ENCODE measurements around the gene EP400.

Gene EP400, protein sequence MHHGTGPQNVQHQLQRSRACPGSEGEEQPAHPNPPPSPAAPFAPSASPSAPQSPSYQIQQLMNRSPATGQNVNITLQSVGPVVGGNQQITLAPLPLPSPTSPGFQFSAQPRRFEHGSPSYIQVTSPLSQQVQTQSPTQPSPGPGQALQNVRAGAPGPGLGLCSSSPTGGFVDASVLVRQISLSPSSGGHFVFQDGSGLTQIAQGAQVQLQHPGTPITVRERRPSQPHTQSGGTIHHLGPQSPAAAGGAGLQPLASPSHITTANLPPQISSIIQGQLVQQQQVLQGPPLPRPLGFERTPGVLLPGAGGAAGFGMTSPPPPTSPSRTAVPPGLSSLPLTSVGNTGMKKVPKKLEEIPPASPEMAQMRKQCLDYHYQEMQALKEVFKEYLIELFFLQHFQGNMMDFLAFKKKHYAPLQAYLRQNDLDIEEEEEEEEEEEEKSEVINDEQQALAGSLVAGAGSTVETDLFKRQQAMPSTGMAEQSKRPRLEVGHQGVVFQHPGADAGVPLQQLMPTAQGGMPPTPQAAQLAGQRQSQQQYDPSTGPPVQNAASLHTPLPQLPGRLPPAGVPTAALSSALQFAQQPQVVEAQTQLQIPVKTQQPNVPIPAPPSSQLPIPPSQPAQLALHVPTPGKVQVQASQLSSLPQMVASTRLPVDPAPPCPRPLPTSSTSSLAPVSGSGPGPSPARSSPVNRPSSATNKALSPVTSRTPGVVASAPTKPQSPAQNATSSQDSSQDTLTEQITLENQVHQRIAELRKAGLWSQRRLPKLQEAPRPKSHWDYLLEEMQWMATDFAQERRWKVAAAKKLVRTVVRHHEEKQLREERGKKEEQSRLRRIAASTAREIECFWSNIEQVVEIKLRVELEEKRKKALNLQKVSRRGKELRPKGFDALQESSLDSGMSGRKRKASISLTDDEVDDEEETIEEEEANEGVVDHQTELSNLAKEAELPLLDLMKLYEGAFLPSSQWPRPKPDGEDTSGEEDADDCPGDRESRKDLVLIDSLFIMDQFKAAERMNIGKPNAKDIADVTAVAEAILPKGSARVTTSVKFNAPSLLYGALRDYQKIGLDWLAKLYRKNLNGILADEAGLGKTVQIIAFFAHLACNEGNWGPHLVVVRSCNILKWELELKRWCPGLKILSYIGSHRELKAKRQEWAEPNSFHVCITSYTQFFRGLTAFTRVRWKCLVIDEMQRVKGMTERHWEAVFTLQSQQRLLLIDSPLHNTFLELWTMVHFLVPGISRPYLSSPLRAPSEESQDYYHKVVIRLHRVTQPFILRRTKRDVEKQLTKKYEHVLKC (N-terminal part only)

DNA sequence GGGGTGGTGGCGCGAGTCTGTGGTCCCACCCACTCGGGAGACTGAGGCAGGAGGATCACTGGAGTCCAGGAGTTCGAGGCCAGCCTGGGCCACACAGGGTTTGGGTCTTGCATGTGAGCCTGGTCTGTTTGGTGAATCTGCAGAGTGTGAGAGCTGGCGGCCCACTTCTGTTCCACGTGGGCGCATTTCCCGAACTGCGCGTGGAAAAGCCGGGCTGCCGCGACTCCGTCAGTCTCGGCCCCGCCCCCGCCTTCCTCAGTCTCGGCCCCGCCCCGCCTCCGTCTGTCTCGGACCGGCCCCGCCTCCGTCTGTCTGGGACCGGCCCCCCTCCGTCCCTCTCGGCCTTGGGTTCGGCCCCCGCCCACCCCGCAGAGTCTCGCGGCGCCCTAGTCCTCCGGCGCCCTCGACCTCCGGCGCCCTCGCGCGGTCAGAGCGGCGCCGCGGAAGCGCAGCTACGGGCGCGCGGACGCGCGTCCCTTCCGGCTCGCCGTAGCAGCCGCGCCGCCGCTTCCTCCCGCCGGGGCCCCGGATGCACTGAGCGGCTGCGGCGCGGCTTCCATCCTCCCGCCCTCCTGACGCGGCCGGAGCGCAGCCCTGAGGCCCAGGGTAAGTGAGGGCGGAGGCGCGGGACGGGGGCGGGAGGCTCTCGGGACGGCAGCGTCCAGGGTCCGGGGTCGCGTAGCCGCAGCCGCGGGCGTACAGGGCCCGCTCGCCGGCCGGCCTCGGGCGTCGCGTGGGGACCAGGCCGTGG, at the start of gene EP400:
Gene EP400 (plus strand): TSS at position 512 of the 751 bp plus-strand sequence. CDS start 10,678 bp downstream, outside the sequence.
- no peak for FAIRE-seq

DNA sequence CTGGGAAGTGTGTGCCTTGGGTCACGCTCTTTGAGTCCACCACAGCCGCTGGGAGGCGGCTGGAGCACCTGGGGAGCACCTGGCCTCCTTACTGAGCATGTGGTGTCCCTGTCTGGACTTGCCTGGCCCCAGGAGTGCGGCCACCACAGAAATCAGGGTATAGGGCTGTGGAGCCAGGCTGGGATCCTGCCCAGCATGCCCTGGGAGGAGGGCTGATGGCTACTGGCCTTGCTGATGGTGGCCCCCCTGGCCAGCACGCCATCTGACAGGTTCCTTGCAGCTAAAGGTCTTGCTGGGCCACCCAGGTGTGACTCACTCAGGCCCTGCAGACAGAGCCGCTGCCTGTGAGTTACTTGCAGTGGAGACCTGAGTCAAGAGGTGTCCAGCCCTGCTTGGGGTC, 49.3 kb upstream of the EP400 start:
- no peak for FAIRE-seq

DNA sequence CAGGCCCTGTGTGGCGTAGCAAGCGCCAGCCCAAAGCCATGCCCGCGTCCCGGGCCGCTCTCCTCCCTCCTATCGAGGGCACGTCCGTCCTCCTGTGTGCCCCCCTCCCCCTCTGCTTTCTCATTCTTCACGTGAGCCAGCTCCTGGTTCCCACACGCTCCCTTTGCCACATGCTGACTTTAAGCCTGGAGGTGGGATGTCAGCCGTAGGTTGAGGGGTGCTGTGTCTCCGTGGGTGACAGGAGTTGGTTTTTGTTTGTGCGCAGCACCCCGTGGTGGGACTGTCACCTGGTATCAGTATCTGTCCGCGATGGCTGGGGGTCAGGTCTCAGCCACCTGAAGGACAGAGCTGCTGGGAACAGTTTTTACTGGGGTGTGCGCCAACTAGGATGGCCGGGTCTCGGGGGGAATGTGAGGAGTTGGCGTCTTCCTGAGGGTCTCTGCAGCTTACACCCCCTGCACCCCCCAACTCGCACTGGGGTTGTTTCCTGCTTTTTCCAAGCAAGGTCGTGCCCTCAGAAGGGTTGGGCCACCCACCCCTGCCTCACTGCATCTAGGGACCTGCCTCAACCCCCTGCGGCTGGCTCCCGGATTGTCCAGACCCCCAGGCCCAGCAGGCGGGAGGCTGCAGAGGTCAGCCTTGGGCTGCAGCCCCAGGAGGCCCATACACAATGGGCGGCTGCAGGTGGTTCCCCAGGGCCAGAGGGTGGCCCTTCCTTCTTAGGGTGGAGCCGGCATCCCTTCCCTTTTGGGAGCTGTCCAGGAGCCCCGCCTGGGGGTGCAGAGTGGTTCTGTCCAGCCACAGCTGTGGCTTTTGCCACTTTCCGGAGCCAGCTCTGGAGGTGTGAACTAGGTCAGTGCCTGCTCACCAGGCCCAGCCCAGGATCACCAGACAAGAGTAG, 48.1 kb upstream of the EP400 start:
- no peak for FAIRE-seq

DNA sequence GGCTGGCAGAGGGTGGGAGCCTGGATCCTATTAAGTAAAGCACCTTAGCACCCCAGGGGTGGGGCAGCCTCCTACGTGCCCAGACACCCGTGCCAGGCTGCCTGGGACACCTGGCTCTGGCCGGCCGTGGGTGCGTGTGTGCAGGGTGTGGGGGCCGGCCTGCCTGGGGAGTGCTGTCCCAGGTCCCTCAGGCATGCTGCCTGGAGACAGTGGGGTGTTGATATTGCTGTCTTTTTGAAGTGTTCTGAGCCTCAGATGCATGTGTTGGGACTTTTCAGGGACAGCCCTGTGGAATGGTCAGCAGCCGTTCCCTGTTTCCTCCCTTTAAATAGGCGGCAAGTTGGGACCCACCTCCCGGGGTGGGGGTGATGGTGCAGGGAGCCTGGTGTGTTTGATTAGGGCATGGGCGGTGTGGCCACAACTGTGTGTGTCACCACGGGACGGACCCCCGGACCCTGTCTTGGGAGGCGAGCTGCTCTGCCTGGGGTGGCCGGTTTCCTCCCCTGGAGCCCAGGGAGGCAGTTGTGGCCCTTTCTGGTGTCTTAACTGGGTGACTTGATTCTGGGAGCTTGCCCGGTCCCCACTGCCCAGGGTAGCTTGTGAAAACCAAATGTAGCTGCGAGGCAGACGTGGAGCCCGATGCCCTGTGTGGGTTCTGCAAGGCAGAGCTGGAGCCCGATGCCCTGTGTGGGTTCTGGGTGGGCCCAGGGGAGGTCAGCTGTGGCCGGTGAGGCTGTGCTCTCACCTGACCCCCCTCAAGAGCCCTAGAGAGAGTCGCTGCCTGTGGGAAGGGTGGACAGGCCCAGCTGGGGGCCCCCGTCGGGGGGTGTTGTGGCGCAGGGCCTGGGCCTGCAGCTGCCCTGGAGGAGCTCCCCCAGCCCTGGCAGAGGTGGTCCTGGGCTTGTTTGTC, 47.2 kb upstream of the EP400 start:
- no peak for FAIRE-seq

DNA sequence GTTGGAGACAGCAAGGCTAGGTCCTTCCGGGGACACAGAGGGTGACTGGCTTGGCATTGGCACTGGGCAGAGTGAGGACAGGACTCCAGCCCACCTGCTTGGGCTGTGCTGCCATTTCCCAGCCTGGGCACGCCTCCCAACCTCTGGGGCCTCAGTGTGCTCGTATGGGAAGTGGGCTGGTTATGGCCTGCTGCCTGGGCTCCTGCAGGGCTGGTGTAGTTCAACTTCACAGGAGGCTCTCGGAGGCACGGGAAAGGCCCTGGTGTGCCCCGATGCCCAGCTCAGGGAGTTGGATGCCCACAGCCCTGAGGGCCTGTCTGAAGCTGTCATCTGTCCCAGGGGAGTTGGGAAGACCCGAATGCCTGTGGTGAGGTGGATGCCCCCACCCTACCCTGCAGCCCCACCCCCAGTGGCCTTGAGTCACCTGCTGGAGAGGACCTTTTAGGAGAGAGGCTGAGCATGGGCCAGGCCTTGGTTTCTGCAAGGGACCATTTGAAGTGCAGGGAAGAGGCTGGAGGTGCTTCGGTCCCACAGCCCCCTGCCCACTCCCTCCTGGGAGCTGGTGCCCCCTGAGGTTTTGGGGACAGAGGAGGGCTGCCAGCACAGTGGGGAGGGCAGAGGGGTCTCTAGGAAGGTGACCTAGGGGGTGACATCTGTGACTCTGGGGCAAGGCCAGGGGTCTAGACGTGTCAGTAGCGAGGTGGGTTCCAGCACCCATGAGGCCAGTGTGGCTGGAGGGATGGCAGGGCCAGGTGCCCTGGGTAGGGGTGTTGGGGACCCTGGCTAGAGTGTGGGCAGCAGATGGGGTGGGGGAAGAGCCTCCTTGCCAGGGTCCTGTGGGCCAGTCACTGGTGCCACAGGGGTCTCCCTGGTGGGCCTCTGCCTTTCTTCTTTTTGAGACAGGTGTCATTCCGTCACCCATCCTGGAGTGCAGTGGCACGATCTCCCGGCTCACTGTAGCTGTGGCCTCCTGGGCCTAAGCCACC, 46.2 kb upstream of the EP400 start:
- no peak for FAIRE-seq

DNA sequence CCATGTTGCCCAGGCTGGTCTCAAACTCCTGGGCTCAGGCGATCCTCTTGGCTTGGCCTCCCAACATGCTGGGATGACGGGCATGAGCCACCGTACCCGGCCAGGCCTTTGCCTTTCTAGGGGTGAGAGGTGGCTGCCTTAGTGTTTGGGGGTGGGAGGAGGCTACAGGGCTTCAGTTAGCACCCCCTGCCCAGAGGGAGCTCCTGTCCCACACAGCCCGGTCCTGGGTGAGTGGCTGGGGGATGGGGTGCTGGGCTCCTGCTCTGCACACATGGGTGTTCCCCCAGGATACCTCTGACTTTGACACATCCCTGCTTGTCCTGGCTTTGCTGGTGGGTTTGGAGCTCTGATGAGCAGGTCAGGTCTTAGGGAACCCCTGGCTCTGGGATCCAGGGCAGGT, 45.4 kb upstream of the EP400 start:
- FAIRE-seq: no peak

DNA sequence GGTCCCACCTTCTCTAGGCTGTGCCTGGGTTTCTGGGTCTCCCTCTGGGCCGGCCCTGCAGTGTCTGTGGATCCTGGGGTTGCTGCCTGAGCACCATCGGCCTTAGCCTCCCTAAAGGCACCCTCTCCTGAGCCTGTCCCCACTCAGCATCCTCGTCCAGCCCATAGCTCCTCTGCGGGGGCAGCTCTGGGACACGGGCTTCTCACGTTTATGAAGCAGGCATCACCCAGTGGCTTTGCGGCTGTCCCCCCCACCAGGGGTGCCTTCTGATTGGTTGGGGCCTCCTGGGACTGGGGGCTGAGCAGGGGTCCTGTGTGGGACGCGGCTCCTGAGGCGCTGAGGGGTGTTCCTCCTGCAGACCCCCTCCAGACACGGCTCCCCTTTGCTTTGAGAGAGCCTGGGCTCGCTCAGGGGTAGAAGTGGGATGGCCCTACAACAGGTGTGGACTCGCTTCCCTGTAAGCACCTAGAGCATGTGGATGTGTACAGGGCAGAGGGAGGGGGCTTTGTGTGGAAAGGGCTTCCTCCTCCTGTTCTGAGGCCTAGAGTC, 44.6 kb upstream of the EP400 start:
- FAIRE-seq: no peak

DNA sequence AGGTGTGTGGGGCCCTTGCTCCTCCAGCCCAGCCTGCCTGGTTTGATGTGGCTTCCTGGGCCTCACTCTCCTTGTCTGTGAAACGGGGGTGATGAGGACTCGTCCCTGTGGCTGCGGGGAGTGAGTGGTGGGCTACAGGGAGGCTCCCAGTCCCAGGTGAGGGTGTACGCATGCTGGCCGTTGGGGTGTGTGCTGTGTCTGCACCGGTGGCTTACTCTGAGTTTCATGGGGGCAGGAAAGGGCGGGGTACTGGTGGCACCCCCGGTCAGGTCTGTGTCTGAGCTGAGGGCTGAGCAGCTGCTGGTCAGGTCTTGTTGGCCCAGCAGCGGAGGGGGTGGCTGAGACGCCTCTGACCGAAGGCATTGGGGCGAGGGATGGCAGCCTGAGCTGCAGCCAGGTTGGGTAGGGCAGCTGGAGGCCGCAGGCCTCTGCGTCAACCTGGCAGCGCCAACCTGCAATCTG, 44.1 kb upstream of the EP400 start:
- no peak for FAIRE-seq

DNA sequence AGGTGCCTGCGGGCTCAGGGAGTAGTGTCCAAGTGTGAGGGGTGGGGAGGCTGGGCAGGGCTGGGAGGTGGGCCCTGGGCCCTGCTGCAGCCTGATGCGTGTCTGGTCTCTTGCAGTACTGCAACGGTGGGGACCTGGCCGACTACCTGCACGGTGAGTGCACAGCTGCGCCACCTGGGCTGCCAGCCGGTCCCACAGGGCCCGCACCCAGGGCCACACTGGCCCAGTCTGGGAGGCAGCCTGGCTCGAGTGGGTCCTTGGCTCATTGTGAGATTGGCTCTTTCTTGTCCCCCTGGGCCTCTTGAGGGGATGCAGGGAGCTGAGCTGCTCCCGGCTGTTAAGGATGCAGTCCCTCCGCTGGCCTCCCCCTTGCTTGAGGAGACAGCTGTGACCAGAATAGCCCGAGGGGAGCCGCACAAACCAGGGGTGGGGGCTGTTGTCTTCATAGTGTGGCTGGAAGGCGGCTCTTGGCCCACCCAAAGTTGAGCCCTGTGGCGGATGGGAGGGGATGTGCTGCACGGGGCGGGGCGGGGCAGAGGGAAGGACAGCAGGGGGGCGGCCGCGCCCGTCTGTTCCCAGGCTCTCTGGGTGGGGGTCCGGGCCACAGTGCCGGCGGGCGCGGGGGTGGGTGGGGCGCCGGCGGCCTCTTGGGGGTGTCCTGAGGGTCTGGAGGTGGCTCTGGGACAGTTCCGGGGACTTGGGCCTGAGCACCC, 42.2 kb upstream of the EP400 start:
- no peak for FAIRE-seq

DNA sequence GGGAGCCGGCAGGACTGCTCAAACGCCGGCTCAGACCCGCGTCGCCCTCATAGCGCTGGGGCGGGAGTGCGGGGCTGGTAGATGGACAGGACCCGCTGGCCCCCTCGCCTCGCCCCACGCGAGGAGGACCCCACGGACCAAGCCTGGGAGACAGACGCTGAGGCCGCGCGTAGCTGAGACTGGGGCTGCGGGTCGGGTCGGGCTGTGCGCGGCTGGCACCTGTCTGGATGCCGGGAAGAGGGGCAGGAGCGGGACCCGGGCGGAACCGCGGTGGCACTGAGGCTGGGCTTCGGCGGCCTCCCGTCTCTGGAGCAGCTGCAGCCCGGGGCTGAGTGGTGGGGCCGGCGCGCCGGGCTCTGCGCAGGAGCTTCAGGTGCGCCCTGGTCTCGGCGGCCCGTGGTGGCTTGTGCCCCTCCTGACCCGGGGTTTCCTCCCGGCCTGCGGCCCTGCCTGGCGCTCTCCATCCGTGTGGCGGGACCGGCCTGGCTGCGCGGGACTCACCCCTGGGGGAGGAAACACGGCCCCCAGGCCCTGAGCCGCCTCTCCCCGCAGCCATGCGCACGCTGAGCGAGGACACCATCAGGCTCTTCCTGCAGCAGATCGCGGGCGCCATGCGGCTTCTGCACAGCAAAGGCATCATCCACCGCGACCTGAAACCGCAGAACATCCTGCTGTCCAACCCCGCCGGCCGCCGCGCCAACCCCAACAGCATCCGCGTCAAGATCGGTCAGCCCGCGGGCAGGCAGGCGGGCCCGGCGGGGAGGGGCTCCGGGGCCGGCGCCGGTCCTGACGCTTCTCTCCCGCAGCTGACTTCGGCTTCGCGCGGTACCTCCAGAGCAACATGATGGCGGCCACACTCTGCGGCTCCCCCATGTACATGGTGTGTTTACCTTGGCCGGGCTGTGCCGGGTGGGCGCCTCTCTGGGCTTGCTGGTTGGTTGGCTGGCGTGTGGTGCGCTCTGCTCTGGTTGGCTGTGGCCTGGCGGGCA, 41.4 kb upstream of the EP400 start:
- no peak for FAIRE-seq

DNA sequence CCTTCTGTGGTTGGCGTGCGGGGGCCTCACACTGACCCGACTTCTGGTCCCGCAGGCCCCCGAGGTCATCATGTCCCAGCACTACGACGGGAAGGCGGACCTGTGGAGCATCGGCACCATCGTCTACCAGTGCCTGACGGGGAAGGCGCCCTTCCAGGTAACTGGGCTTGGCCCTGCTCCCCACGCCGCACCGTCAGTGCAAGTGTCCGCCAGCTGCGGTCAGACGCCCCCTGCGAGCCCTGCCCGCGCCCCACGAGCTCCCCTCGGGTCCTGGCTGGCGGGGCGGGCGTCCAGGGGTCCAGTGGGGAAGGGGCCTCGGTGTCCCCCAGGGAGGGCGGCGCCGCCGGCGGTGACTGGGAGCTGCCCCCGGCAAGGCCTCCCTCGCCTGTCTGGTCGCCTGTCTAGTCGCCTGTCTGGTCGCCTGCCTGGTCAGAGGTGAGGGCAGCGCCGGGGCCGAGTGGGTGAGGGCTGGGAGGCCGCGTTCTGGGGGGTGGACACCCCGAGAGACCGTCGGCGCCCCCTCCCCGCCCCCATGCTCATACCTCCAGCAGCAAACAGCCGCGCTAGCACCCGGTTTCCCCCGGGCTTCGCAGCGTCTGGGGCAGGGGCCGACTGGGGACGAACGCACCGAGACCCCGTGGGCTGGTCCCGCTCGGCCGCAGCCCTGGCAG, 40.5 kb upstream of the EP400 start:
- no peak for FAIRE-seq

DNA sequence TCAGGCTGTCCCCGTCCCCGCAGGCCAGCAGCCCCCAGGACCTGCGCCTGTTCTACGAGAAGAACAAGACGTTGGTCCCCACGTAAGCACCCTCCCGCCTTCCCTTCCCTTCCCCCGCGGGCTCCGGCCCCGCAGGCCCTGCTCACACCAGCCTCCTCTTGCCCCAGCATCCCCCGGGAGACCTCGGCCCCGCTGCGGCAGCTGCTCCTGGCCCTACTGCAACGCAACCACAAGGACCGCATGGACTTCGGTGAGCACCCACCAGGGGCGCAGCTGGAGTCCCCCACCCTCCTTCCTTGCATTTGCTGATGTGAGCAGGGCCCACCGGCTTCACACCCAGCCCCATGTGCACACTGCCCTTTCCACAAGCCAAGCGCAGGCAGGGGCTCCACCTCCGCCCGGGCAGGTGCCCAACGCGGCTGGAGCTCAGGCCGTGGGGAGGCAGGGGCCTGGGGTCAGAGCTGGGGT, 40.0 kb upstream of the EP400 start:
- FAIRE-seq: no peak

DNA sequence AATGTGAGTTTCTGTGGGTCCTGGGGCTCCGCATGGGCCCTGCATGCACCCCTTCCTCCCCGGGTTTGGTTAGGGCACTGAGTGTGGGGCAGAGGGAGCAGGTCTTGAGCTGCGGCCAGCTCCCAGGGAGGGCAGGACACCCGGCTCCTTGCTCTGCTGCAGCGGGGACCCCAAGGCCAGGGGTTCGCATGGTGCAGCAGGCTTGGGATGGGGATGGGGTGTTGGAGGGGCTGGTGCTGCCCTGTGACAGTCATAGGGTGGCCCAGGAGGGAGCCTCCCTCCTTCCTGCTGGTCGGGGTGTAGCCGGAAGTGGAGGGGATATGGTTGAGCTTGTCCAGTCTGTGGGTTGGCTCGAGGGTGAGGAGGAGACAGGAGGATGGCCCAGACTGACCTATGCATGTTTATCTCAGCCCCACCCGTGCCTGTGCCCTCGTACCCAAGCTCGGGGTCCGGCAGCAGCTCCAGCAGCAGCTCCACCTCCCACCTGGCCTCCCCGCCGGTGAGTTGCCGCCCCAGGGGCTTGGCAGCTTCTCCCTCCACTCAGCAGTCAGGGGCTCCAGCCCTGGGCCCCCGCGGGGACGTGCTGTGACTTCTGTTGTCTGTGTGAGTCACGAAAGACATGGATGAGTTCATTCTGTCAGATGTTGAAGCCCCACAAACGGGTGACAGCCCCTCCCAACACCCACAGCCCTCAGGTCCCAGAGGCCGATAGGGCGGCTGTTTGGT, 39.3 kb upstream of the EP400 start:
- FAIRE-seq: no peak

DNA sequence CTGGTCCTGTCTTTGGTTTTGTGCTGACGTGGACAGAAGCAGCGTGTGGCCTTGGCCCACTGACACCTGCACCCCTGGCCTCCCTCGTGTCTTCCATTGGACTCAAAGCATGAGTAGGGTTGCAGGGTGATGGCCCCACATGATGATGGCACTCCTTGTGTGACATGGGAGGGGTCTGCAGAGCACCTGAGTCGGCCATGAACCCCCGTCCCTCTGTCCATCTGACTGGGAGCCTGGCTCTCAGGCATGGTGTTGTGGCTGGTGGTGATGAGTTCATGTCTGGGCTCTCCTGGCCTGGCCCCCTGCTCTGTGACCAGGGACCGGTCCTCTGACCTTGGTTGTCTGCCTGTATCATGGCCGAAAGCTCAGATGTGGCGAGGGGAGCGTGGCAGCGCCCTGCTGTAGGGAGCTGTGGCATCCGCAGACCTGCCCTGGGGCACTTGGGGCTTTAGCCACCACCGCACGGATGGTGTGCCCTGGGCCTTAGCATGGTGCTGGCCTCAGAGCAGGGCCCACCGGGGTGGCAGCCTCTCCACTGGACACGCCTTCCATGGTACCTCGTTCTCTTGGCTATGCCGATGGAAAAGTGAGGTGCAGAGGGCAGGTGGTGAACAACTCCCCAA, 38.6 kb upstream of the EP400 start:
- no peak for FAIRE-seq
